SK-N-DZ (cell line): Measurements from ENCODE around the gene PRKACG. TPM values are rescaled to one million over a fixed set of nuclear protein-coding genes. Genes with fewer than 3 reads are reported as not detected.
"Not testable (repeated sequence)": the region's sequence is repeated elsewhere in the genome, so short reads cannot be mapped to it uniquely, and the experiment has no call there.

Experiments used
- DNase-seq: peaks from one replicate; pipeline ENCODE4 v3.0.0-alpha.2; 2015; ENCODE audit warnings: low spot score
- polyA plus RNA-seq, 2 experiments: library from polyadenylated mRNA; depleted of rRNA; stranded (reverse); fragments of >200 nt; gene quantifications; 2 replicates each; pipeline ENCODE4 v1.2.3, GENCODE V29; 2014

The PRKACG gene
- polyA plus RNA-seq (2014; cell fraction: cytosol; rRNA removed), result not detected in 2 replicates
- polyA plus RNA-seq (2014; cell fraction: nucleus; rRNA removed), result not detected in 2 replicates

- DNase-seq, result no peak
These were observed at the start of gene PRKACG for GRCh38 chr9:69014013-69014412. Gene PRKACG, minus strand, starts transcription at chr9:69014113. Its CDS starts 21 bp downstream, at chr9:69014092.

- no peak for DNase-seq
These were observed 48.3 kb upstream of the PRKACG start for GRCh38 chr9:69062195-69062594.

GRCh38 chr9:69060766-69061165 is 46.9 kb upstream of the PRKACG start:
- DNase-seq, result no peak

DNA sequence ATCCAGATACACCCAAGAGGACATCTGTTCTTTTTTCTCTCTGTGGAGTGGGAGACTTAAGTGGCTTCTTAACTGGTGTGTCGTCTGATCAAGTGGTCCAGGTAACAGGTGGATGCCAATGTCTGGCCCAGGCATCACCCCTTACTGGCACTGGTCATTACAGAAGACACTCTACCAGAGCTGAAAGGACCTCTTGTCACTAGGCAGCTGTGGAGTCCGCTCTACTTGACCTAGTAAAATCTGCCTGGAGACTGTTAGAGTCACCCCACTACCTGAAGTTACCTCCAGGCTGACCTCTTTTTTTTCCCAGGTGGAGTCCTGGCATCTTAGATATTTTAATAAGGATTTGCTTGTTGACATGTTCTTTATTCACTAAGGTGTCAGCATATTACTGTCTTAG is 44.2 kb upstream of the PRKACG start:
- DNase-seq, result no peak

GRCh38 chr9:69056191-69056815 is 42.4 kb upstream of the PRKACG start:
- no peak for DNase-seq

- DNase-seq, result no peak
These were observed 41.1 kb upstream of the PRKACG start for GRCh38 chr9:69054989-69055388.

DNA sequence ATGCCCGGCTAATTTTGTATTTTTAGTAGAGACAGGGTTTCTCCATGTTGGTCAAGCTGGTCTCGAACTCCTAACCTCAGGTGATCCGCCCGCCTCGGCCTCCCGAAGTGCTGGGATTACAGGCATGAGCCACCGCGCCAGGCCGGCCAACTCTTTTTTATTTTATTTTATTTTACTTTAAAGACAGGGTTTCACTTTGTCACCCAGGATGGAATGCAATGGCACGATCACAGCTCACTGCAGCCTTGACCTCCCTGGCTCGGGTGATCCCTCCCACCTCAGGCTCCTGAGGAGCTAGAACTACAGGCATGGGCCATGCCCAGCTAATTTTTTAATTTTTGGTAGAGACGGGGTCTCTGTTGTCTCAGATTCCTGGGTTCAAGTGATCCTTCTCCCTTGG is 37.0 kb upstream of the PRKACG start:
- DNase-seq, result not testable (repeated sequence)

DNA sequence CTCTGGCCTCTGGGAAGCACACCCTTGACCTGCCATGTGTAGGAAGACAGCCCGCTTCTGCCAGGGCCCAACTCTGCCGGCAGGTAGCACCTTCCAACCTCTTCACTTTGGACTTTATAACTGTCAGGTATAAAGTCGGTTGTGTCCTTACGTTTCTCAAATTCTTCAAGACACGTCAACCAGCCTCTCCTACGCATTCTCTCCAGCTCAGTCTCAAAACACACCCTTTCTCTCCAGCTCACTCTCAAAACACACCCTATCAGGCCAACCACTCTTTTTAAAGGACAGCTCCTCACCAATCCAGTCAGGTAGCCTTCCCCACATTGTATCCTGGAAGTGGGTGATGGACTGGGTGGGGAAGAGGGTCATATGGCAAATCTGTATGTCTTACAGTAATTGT is 35.2 kb upstream of the PRKACG start:
- no peak for DNase-seq

GRCh38 chr9:69047371-69047770 is 33.5 kb upstream of the PRKACG start:
- DNase-seq, result no peak

DNA sequence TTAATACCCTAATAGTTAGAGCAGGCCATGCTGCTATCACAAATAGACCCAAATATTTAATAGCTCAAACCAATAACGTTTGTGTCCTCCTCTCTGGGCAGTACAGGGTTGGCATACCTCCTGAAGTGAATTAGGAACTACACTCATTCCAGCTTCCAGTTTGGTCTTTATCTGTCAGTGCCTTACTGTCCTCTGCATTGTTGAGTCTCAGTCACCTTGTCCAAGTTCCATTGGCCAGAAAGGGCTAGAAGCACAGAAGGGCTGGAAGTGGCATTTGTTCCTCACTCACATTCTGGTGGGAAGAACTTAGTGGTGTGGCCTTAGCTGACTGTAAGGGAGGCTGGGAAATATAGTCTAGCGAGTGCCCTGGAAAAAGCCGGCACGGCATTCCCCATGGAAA is 32.8 kb upstream of the PRKACG start:
- no peak for DNase-seq

DNA sequence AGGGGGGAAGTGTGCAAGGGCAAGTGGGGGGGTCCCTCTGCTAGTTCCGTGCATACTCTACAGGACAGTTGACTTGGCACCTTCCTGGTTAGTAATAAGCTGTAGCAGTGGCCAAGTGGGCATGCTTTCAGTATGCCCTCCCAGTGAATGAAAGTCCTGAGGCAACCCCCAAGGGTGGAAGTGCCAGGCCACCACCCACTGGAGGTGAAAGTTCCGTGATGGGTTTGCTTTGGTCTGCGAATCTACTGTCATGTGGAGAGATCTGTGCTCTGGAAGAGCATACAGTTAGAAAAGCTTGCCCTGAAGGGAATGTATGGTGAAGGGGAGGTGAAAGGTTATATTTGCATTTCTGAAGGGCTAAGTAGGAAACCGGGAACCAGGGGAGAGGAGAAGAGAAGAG is 31.9 kb upstream of the PRKACG start:
- no peak for DNase-seq

GRCh38 chr9:69044240-69045219 is 30.6 kb upstream of the PRKACG start:
- peak; percentile 29 for DNase-seq

DNA sequence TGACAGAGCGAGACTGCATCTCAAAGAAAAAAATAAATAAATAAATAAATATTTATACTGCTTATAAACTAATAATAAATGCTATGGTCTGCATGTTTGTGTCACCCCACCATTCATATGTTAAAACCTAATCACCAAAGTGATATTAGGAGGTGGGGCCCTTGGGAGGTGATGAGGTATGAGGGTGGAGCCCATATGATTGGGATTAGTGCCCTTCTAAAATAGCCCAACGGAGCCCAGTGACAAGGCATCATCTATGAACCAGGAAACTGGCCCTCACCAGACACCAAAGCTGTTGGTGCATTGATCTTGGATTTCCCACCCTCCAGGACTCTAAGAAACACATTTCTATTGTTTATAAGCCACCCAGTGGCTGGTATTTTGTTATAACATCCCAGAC is 26.7 kb upstream of the PRKACG start:
- DNase-seq, result no peak

DNA sequence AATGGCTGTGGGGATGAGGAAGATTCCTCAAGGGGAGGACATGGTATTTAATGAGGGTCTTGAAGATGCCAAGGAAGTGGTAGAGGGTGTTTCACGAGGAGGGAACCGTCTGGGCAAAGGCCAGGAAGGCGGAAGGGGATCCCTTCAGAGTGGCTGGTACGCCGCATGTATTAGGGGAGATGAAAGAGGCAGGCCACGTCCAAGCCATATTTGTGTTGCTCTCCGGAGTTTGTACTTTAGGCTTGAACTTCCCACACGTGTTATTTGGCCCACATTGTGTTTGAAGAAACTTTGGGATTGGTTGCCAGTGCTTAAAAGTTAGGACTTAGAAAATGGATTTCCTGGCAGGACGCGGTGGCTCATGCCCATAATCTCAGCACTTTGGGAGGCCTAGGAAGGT is 22.9 kb upstream of the PRKACG start:
- no peak for DNase-seq

DNA sequence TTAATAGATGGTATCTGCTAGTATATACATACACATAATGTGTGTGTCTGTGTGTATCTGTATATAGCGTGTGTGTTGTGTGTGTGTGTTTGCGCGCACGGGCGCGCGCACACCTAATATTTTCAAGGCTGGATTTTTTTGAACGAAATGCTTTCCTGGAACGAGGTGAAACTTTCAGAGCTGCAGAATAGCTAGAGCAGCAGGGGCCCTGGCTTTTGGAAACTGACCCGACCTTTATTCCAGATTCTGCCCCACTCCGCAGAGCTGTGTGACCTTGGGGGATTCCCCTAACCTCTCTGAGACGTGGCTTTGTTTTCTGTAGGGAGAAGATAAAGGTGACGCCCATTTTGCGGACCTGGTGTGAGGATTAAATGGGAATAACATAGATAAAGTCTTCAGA is 22.4 kb upstream of the PRKACG start:
- DNase-seq, result no peak

- DNase-seq, result peak; percentile 75
These were observed 21.8 kb upstream of the PRKACG start, which contains the start of gene FXN for GRCh38 chr9:69035438-69036308. Gene FXN, plus strand, starts transcription at chr9:69035752. Its CDS starts 31 bp downstream, at chr9:69035783.

GRCh38 chr9:69034071-69034470 is 20.2 kb upstream of the PRKACG start:
- no peak for DNase-seq

GRCh38 chr9:69030851-69031645 is 17.1 kb upstream of the PRKACG start:
- DNase-seq, result no peak

GRCh38 chr9:69029535-69029934 is 15.6 kb upstream of the PRKACG start:
- DNase-seq, result no peak

DNA sequence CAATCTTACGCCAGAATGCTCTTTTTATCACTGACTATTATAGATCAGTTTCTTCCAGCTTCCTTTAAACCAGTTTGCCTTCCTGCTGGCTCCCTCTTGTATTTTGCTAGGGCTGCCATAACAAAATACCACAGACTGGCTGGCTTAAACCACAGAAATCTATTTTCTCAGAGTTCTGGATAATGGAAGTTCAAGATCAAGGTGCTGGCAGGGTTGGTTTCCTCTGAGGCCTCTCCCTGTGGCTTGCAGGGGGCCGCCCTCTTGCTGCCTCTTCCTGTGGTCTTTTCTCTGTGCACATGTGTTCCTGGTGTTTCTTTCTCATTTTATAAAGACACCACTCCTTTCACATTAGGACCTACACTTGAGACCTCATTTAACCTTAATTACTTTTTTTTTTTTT is 14.8 kb upstream of the PRKACG start:
- no peak for DNase-seq
